Measurements from ENCODE around the gene MAP3K2. TPM values are rescaled to one million over a fixed set of nuclear protein-coding genes. Genes with fewer than 3 reads are reported as not detected.
A peak's percentile ranks its signal among the peaks of the same experiment; 100 is the strongest.

Gene MAP3K2
- total RNA-seq, 2 experiments from 2014 or later = 41.1 to 43.2 TPM

- DNase-seq = no peak
- Mint-ChIP-seq H3K9me3 (no peaks in the 10 kb centered on the region), H3K27me3 (no peaks in the 10 kb centered on the region), H3K4me1 (peaks cover 33% of the 10 kb centered on the region), H3K27ac (no peak overlapping the region), H3K4me3 (no peak overlapping the region), H3K36me3 (peaks cover 13% of the 10 kb centered on the region)
Measured at GRCh38 chr2:127343277-127343676, 44.5 kb downstream of the MAP3K2 start.

DNA sequence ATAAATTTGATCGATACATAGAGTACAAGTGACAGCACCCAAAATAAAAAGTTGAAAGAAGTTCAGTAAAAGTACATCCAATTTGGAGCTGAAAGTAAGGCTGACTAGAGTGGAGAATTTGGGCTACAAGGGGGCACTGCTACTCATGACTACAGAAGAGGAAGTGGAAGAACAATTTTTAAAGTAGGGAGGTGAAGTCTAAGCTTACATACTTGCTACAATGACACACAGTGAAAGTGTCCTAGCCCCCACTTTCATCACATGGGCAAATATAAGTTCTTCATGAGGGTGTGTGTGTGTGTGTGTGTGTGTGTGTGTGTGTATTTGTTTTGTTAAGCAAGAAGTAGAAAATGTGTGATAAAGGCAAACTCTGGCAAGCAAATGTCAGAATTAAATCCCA, 45.7 kb downstream of the MAP3K2 start:
- Mint-ChIP-seq H3K4me1 (peaks cover 24% of the 10 kb centered on the region), H3K36me3 (peaks cover 16% of the 10 kb centered on the region), H3K27ac (no peak overlapping the region), H3K27me3 (no peaks in the 10 kb centered on the region), H3K4me3 (no peak overlapping the region), H3K9me3 (no peaks in the 10 kb centered on the region)
- no peak for DNase-seq

GRCh38 chr2:127332335-127332734, 55.4 kb downstream of the MAP3K2 start:
- no peak for DNase-seq
- peaks cover 11% of the 10 kb centered on the region for H3K36me3 Mint-ChIP-seq
- H3K27me3 Mint-ChIP-seq = no peaks in the 10 kb centered on the region
- H3K9me3 Mint-ChIP-seq = no peaks in the 10 kb centered on the region
- no peak overlapping the region for H3K27ac Mint-ChIP-seq
- no peak overlapping the region for H3K4me3 Mint-ChIP-seq
- no peaks in the 10 kb centered on the region for H3K4me1 Mint-ChIP-seq

- H3K27me3 Mint-ChIP-seq = no peaks in the 10 kb centered on the region
- no peak for DNase-seq
- H3K4me3 Mint-ChIP-seq = no peak overlapping the region
- H3K9me3 Mint-ChIP-seq = no peaks in the 10 kb centered on the region
- peaks cover 11% of the 10 kb centered on the region for H3K36me3 Mint-ChIP-seq
- H3K27ac Mint-ChIP-seq = no peak overlapping the region
- H3K4me1 Mint-ChIP-seq = no peaks in the 10 kb centered on the region
Measured at GRCh38 chr2:127330753-127331152, 57.0 kb downstream of the MAP3K2 start.

DNA sequence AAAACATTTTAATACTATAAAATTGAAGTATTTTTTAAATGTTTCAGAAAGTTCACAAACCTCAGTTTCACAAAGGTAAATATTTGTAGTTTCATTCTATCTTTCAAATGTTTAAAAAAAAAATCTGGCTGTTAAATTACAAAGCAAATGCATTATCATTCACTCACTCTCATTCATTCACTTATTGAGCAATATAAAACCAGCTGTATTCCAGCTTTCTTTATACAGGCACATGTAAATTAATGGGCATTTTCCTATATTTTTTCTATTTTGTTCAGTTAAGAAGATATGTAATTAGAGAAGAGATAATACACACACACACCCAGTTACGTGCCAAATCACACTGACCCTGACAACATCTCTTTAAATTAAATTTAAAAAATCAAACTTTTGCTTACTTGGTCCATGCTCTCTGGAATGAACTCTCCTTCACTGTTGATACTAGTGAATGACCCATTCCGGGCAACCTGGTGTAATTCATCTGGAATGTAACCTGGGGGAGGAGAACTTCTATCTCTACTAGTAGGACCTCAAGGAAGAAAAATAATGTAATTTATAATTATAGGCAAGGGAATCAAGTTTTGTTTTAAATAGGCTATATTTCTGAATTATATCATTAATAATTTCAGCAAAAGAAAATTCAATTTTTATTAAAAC, 61.4 kb downstream of the MAP3K2 start:
- DNase-seq = no peak
- Mint-ChIP-seq H3K9me3 (no peaks in the 10 kb centered on the region), H3K4me1 (no peaks in the 10 kb centered on the region), H3K36me3 (peaks cover 13% of the 10 kb centered on the region), H3K27ac (no peak overlapping the region), H3K4me3 (no peak overlapping the region), H3K27me3 (no peaks in the 10 kb centered on the region)

DNA sequence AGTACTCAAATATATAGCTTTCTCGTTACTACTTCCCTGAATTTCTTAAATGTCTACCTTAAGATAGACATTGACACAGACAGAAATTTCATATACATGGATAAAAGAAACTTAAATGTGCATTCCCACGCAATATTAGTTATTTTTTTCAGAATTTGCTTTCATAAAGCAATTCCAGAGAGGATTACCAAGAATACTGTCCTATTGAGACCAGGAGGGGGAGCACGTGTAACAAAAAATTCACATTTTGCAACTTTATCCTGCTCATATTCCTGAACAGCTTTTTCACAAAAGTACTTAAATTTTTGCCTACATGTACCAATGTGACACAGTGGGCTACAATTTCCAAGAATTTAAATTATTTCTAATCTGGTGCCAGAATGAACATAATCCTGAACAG, 63.1 kb downstream of the MAP3K2 start:
- peaks cover 11% of the 10 kb centered on the region for H3K9me3 Mint-ChIP-seq
- H3K4me1 Mint-ChIP-seq = peaks cover 6% of the 10 kb centered on the region
- no peaks in the 10 kb centered on the region for H3K27me3 Mint-ChIP-seq
- DNase-seq = no peak
- no peak overlapping the region for H3K4me3 Mint-ChIP-seq
- H3K36me3 Mint-ChIP-seq = peaks cover 30% of the 10 kb centered on the region
- no peak overlapping the region for H3K27ac Mint-ChIP-seq

- Mint-ChIP-seq H3K4me1 (peaks cover 6% of the 10 kb centered on the region), H3K27ac (no peak overlapping the region), H3K4me3 (no peak overlapping the region), H3K27me3 (no peaks in the 10 kb centered on the region), H3K9me3 (peaks cover 11% of the 10 kb centered on the region), H3K36me3 (peaks cover 43% of the 10 kb centered on the region)
- no peak for DNase-seq
Measured at GRCh38 chr2:127321303-127321702, 66.5 kb downstream of the MAP3K2 start.

DNA sequence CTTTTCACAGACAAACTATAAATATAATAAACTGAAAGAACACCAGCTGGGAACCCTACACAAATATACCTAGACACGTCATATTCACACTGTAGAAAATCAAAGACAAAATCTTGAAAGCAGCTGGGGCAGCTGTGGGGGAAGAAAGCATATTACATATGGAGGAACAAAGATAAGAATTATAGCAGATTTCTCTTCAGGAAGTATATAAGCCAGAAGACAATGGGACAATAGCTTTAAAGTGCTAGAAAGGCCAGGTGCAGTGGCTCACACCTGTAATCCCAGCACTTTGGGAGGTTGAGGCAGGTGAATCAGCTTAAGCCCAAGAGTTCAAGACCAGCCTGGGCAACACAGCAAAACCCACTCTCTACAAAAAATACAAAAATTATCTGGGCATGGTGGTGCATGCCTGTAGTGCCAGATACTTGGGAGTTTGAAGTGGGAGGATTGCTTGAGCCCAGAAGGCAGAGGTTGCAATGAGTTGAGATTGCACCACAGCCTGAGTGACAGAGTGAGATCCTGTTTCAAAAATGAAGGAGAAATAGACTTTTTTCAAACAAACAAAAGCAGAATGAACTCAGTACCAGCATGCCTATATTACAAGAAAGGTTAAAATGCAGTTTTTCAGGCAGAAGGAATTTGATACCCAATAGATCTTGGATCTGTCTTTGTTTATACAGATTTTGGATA, 67.0 kb downstream of the MAP3K2 start:
- Mint-ChIP-seq H3K9me3 (peaks cover 11% of the 10 kb centered on the region), H3K4me3 (no peak overlapping the region), H3K27ac (no peak overlapping the region), H3K4me1 (peaks cover 6% of the 10 kb centered on the region), H3K27me3 (no peaks in the 10 kb centered on the region), H3K36me3 (peaks cover 43% of the 10 kb centered on the region)
- DNase-seq = no peak

DNA sequence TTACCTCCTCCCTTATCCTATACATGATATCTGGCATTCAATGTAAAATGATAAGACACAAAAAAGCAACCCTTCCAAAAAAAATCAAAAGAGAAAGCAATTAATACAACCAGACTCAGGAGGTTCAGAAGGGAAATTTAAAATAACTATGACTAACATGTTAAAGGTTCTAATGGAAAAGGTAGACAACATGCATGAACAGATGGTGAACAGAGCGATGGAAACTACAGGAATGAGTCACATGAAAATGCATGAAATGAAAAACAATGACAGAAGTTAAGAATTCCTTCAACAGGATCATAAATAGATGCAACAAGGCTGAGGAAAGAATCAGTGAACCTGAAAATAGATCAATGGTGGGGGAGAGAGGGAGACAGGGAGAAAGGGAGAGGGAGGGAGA, 67.7 kb downstream of the MAP3K2 start:
- Mint-ChIP-seq H3K27ac (peak overlapping the region; percentile 18), H3K9me3 (peaks cover 11% of the 10 kb centered on the region), H3K36me3 (peaks cover 43% of the 10 kb centered on the region), H3K4me1 (peaks cover 6% of the 10 kb centered on the region), H3K4me3 (no peak overlapping the region), H3K27me3 (no peaks in the 10 kb centered on the region)
- no peak for DNase-seq

DNA sequence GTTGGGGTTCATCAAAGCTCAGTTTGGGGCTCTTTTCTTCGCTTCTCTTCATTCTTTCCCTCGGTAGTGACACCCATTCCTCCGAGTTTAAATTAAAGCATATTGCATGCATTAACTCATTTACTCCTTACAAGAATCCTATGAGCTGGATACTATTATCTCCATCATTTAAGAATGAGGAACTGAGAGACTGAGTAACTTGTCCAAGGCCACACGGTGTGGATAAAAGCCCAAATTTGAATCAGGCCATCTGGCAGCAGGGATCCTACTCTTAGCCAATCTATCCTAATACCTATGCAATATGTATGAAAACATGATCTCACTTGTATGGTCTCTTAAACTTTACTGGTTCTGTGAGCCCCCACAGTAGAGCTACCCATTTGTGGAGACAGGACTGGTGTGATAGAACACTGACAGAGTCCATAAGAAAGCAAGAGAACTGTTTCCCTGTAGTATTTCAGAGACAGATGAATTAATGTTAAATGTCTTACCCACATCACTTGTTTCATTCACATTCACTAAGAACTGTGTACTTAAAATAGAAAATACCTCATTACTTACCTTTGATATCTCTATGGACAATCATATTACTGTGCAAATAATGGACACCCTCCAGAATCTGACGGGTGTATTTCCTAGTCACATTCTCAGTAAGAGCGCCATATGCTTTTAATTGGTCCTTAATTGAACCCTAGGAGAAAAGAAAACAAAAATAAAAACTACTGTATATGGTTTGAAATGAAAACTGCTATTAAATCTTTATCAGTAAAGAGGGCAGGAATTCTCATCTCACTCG, 73.4 kb downstream of the MAP3K2 start:
- Mint-ChIP-seq H3K9me3 (no peaks in the 10 kb centered on the region), H3K36me3 (peaks cover 17% of the 10 kb centered on the region), H3K4me3 (no peak overlapping the region), H3K27ac (no peak overlapping the region), H3K4me1 (no peaks in the 10 kb centered on the region), H3K27me3 (no peaks in the 10 kb centered on the region)
- no peak for DNase-seq

GRCh38 chr2:127313406-127313805, 74.4 kb downstream of the MAP3K2 start:
- H3K9me3 Mint-ChIP-seq = no peaks in the 10 kb centered on the region
- H3K27me3 Mint-ChIP-seq = no peaks in the 10 kb centered on the region
- H3K36me3 Mint-ChIP-seq = peaks cover 7% of the 10 kb centered on the region
- no peaks in the 10 kb centered on the region for H3K4me1 Mint-ChIP-seq
- H3K4me3 Mint-ChIP-seq = no peak overlapping the region
- no peak for DNase-seq
- H3K27ac Mint-ChIP-seq = no peak overlapping the region

GRCh38 chr2:127310980-127311379, 76.8 kb downstream of the MAP3K2 start:
- Mint-ChIP-seq H3K27ac (no peak overlapping the region), H3K9me3 (no peaks in the 10 kb centered on the region), H3K36me3 (peaks cover 11% of the 10 kb centered on the region), H3K4me1 (no peaks in the 10 kb centered on the region), H3K27me3 (no peaks in the 10 kb centered on the region), H3K4me3 (no peak overlapping the region)
- no peak for DNase-seq

GRCh38 chr2:127309468-127309867, 78.3 kb downstream of the MAP3K2 start:
- DNase-seq = no peak
- no peaks in the 10 kb centered on the region for H3K27me3 Mint-ChIP-seq
- no peak overlapping the region for H3K4me3 Mint-ChIP-seq
- no peak overlapping the region for H3K27ac Mint-ChIP-seq
- H3K36me3 Mint-ChIP-seq = peaks cover 11% of the 10 kb centered on the region
- no peaks in the 10 kb centered on the region for H3K9me3 Mint-ChIP-seq
- no peaks in the 10 kb centered on the region for H3K4me1 Mint-ChIP-seq

DNA sequence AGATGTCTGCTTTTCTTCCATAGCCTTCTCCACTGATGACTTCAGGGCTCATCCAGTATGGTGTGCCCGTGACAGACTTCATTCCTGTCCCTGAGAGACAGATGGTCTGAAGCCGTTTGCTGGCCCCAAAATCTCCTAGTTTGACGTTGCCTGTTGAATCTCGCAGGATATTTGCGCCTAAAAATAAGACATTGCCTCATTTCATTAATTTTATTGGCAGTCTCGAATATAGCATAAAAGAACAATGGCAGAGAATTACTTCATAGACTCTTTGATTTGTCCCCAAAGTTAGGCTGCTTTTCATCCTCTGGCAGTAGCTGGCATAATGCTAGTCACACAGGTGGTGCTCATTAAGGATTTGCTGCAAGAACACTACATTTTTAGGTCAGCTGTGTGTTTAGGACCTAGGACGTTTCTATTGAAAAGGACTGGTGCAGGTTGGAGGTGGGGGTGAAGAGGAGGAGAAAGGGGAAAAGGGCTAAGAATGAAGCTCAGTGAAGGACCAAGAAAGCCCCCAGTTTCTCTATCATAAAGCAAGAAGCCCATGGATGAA, 79.1 kb downstream of the MAP3K2 start:
- Mint-ChIP-seq H3K4me3 (no peak overlapping the region), H3K4me1 (no peaks in the 10 kb centered on the region), H3K27me3 (no peaks in the 10 kb centered on the region), H3K9me3 (no peaks in the 10 kb centered on the region), H3K27ac (no peak overlapping the region), H3K36me3 (peaks cover 11% of the 10 kb centered on the region)
- DNase-seq = no peak

GRCh38 chr2:127305990-127306585, 81.7 kb downstream of the MAP3K2 start:
- Mint-ChIP-seq H3K4me1 (no peaks in the 10 kb centered on the region), H3K27ac (no peak overlapping the region), H3K27me3 (no peaks in the 10 kb centered on the region), H3K4me3 (no peak overlapping the region), H3K9me3 (no peaks in the 10 kb centered on the region), H3K36me3 (peaks cover 5% of the 10 kb centered on the region)
- no peak for DNase-seq
